Subcutaneous preadipocyte (primary cell): ENCODE measurements around the gene BHMT. TPM values are rescaled to one million over a fixed set of nuclear protein-coding genes. Genes with fewer than 3 reads are reported as not detected.

Experiments
- small RNA-seq: library from RNA; depleted of rRNA; stranded (forward); fragments of <200 nt; gene quantifications from one replicate; pipeline ENCODE3, GENCODE V24; 2012
- total RNA-seq: library from RNA; depleted of rRNA; stranded (reverse); fragments of >200 nt; gene quantifications from 2 replicates; pipeline ENCODE4 v1.2.3, GENCODE V29; 2012

BHMT gene, protein sequence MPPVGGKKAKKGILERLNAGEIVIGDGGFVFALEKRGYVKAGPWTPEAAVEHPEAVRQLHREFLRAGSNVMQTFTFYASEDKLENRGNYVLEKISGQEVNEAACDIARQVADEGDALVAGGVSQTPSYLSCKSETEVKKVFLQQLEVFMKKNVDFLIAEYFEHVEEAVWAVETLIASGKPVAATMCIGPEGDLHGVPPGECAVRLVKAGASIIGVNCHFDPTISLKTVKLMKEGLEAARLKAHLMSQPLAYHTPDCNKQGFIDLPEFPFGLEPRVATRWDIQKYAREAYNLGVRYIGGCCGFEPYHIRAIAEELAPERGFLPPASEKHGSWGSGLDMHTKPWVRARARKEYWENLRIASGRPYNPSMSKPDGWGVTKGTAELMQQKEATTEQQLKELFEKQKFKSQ
- total RNA-seq, result not detected in 2 replicates

DNA sequence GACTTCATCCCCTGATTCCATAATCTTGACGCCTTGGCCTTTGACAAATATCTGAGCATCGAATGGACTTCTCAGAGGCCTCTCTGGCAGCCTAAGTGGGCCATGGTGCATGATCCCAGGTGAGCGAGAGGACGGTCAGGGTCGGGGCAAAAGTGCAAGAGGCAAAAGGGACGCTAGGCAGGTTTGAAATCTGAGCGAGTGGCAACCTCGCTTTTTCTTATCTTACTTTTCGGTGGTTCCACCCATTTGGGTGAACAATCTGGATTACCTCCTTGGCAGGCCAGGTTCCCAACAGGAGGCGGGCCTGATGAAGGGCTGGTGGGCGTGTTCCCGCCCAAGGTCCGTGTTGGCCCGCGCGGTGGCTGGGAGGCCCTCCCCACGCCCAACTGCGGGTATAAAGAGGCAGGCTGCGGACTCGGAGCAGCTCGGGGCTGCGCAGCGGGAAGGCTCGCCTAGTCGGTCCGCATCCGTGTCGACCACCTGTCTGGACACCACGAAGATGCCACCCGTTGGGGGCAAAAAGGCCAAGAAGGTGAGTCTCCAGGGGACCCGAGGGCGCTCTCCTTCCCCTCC lies at the start of gene BHMT:
BHMT (plus strand) TSS at position 423 of the 573 bp plus-strand sequence; CDS start at position 500, 77 bp downstream.

DNA sequence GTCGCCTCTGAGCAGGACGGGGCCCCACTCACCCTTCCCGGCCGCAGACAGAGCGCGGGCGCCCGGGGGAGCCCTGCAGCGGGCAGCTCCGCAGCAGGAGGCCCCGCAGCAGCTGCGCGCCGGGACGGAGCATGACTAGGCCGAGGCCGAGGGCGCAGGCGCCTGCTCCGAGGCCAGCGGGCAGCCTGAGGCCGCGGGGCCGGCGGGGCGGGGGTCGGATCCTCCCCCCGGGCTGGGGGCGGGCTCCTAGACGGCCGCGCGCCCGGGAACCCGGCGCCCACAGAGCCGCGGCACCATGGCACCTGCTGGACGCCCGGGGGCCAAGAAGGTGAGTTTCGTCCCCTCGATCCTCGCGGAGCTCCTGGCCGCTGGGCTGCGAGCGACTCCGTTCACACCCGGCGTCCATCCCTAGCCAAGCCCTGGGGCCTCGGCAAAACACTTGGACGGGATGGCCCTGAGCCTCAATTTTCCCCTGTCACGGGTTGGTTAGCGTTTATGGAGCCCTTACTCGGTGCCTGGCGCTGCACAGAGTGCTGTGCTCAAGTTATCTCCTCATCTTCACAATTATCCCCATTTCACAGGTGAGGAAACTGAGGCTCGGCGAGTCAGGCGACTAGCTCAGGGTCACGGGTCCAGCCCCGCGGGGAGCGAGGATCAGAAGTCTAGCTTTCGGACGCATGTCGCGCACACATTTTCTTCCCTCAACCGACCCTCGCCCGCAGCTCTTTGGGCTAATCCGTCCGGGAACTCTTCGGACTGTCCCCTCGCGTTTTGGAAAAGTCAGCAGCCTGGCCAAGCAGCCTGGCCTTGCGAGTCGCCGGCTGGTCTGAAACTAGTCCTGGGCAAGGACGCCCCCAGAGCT lies 41.9 kb upstream of the BHMT start, which contains the start of the genes BHMT2 and DMGDH:
BHMT2 (plus strand) TSS at position 280 of the 862 bp plus-strand sequence; CDS start at position 296, 16 bp downstream.
DMGDH (minus strand) TSS at position 187 of the 862 bp plus-strand sequence; CDS start at position 133, 54 bp downstream.

Small RNAs within 50 kb of the gene (small RNA-seq; reads per million reads assigned to genes)
- gene RNY3P1, result 0.25 reads per million

Other genes with a start within 250 kb of the BHMT start
- gene ARSB, start 126.5 kb upstream of the BHMT start, total RNA-seq, result 13.2 and 14.9 TPM in 2 replicates
- gene DMGDH, start 42.1 kb upstream of the BHMT start, total RNA-seq, result 0.59 and 2.9 TPM in 2 replicates
- 5.1 and 5.3 TPM in 2 replicates for gene BHMT2, start 42.0 kb upstream of the BHMT start, total RNA-seq
- gene JMY, start 124.3 kb downstream of the BHMT start, total RNA-seq, result 9.9 and 10.0 TPM in 2 replicates